Measurements from ENCODE around the gene CDKN1A. TPM values are rescaled to one million over a fixed set of nuclear protein-coding genes. Genes with fewer than 3 reads are reported as not detected.

The CDKN1A gene
- total RNA-seq, 3 donors from 2014 or later (not counting 1 experiment from before 2014, with no cell fraction given): 19.1 to 40.7 (median 25.4) TPM

GRCh38 chr6:36666826-36667591, 11.5 kb upstream of the CDKN1A start:
- Mint-ChIP-seq H3K27me3 (ENCODE audit: low read depth in 2 of 2) (peaks cover 5 to 9% of the 10 kb centered on the region in 2 donors), H3K27ac (no peak overlapping the region), H3K9me3 (no peaks in the 10 kb centered on the region), H3K4me3 (no peak overlapping the region), H3K4me1 (no peaks in the 10 kb centered on the region), H3K36me3 (no peaks in the 10 kb centered on the region)
- TF ChIP-seq, protein P1, sequence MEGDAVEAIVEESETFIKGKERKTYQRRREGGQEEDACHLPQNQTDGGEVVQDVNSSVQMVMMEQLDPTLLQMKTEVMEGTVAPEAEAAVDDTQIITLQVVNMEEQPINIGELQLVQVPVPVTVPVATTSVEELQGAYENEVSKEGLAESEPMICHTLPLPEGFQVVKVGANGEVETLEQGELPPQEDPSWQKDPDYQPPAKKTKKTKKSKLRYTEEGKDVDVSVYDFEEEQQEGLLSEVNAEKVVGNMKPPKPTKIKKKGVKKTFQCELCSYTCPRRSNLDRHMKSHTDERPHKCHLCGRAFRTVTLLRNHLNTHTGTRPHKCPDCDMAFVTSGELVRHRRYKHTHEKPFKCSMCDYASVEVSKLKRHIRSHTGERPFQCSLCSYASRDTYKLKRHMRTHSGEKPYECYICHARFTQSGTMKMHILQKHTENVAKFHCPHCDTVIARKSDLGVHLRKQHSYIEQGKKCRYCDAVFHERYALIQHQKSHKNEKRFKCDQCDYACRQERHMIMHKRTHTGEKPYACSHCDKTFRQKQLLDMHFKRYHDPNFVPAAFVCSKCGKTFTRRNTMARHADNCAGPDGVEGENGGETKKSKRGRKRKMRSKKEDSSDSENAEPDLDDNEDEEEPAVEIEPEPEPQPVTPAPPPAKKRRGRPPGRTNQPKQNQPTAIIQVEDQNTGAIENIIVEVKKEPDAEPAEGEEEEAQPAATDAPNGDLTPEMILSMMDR (IDR thresholded peaks at IDR 0.05): no peak
- no peak overlapping the region for H3K4me3 ChIP-seq (ENCODE audit: low read length)
- intact Hi-C loops (cut with micrococcal nuclease): no loop called here
- H3K27me3 ChIP-seq (ENCODE audit: control insufficient read depth, insufficient read depth, low read length): no peaks in the 10 kb centered on the region
- 79% methylated on average over 6 of the region's 9 CpGs for WGBS (ENCODE audit: insufficient coverage)
- H3K27ac ChIP-seq (ENCODE audit: low read length): no peak overlapping the region
- no peaks in the 10 kb centered on the region for H3K36me3 ChIP-seq (ENCODE audit: control insufficient read depth, insufficient read depth, low read length)
- no peak for DNase-seq
- peak in 1 of 3 donors; percentile 2 for ATAC-seq
- H3K9me3 ChIP-seq (ENCODE audit: control insufficient read depth, insufficient read depth, low read length): no peaks in the 10 kb centered on the region
- H3K4me1 ChIP-seq (ENCODE audit: control insufficient read depth, insufficient read depth, low read length): no peaks in the 10 kb centered on the region

GRCh38 chr6:36668591-36668990, 9.9 kb upstream of the CDKN1A start:
- no peak for ATAC-seq
- DNase-seq: no peak

DNA sequence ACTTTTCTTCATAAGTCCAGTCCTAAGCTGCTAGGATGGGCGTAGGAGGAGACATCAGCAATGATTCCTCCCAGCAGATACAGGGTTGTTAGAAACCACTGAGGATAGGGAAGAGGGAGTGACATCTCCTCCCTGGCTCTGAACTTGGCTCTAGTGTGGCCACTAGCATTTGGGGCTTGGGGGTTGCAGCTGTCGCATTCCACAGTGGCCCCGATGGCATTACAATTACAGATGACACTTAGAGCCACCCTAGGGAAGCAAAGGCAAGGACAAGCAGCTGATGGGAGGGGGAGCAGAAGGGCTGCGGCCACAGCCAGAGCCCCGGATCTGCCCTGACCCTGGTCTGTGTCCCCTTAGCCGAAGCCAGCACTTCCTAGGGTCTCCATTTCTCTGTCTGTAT, 9.5 kb upstream of the CDKN1A start:
- H3K27me3 Mint-ChIP-seq (ENCODE audit: low read depth in 2 of 2): no peaks in the 10 kb centered on the region
- no peak overlapping the region for H3K27ac Mint-ChIP-seq
- DNase-seq (no peak), ATAC-seq (no peak)
- H3K36me3 Mint-ChIP-seq: no peaks in the 10 kb centered on the region
- no peaks in the 10 kb centered on the region for H3K4me1 ChIP-seq (ENCODE audit: control insufficient read depth, insufficient read depth, low read length)
- no peaks in the 10 kb centered on the region for H3K27me3 ChIP-seq (ENCODE audit: control insufficient read depth, insufficient read depth, low read length)
- H3K9me3 ChIP-seq (ENCODE audit: control insufficient read depth, insufficient read depth, low read length): no peaks in the 10 kb centered on the region
- H3K4me3 Mint-ChIP-seq: no peak overlapping the region
- no peak overlapping the region for H3K27ac ChIP-seq (ENCODE audit: low read length)
- no peaks in the 10 kb centered on the region for H3K9me3 Mint-ChIP-seq
- 90% methylated on average over 6 of the region's 6 CpGs for WGBS (ENCODE audit: insufficient coverage)
- no peak overlapping the region for H3K4me3 ChIP-seq (ENCODE audit: low read length)
- no peaks in the 10 kb centered on the region for H3K36me3 ChIP-seq (ENCODE audit: control insufficient read depth, insufficient read depth, low read length)
- TF ChIP-seq, protein P1 (IDR thresholded peaks at IDR 0.05): no peak
- H3K4me1 Mint-ChIP-seq: no peaks in the 10 kb centered on the region
- intact Hi-C loops (cut with micrococcal nuclease): no loop called here

More at GRCh38 chr6:36668591-36668990, 9.9 kb upstream of the CDKN1A start:
- Histone ChIP-seq H3K36me3 (ENCODE audit: control insufficient read depth, insufficient read depth, low read length) (no peaks in the 10 kb centered on the region), H3K27ac (ENCODE audit: low read length) (no peak overlapping the region), H3K27me3 (ENCODE audit: control insufficient read depth, insufficient read depth, low read length) (no peaks in the 10 kb centered on the region), H3K4me3 (ENCODE audit: low read length) (no peak overlapping the region), H3K9me3 (ENCODE audit: control insufficient read depth, insufficient read depth, low read length) (no peaks in the 10 kb centered on the region), H3K4me1 (ENCODE audit: control insufficient read depth, insufficient read depth, low read length) (no peaks in the 10 kb centered on the region)
- no peaks in the 10 kb centered on the region for H3K9me3 Mint-ChIP-seq
- intact Hi-C loops (cut with micrococcal nuclease): no loop called here
- no peaks in the 10 kb centered on the region for H3K4me1 Mint-ChIP-seq
- peaks cover 0 to under 1% of the 10 kb centered on the region in 2 donors for H3K27me3 Mint-ChIP-seq (ENCODE audit: low read depth in 2 of 2)
- 83% methylated on average over 6 of the region's 7 CpGs for WGBS (ENCODE audit: insufficient coverage)
- H3K27ac Mint-ChIP-seq: no peak overlapping the region
- no peaks in the 10 kb centered on the region for H3K36me3 Mint-ChIP-seq
- TF ChIP-seq, protein P1 (IDR thresholded peaks at IDR 0.05): no peak
- no peak overlapping the region for H3K4me3 Mint-ChIP-seq

DNA sequence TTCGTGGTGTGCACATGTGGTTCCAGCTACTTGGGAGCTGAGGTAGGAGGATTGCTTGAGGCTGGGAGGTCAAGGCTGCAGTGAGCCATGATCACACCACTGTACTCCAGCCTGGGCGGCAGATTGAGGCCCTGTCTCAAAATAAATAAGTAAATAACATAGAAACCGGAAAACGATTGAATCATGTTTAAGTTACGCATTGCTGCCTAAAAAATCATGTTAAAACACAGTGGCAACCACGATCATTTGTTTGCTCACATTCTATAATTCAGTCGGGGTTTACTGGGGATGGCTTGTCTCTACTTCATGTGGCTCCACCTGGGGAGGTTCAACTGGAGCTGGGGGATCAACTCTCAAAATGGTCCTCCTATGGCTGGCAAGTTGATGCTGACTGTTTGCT, 8.2 kb upstream of the CDKN1A start:
- H3K4me3 Mint-ChIP-seq: no peak overlapping the region
- H3K4me1 ChIP-seq (ENCODE audit: control insufficient read depth, insufficient read depth, low read length): no peaks in the 10 kb centered on the region
- no peak for DNase-seq
- no peaks in the 10 kb centered on the region for H3K36me3 Mint-ChIP-seq
- intact Hi-C loops (cut with micrococcal nuclease): no loop called here
- no peak overlapping the region for H3K27ac Mint-ChIP-seq
- no peaks in the 10 kb centered on the region for H3K9me3 Mint-ChIP-seq
- H3K27me3 ChIP-seq (ENCODE audit: control insufficient read depth, insufficient read depth, low read length): no peaks in the 10 kb centered on the region
- no peak overlapping the region for H3K4me3 ChIP-seq (ENCODE audit: low read length)
- 94% methylated on average over 7 of the region's 7 CpGs for WGBS (ENCODE audit: insufficient coverage)
- TF ChIP-seq, protein P1 (IDR thresholded peaks at IDR 0.05): no peak
- H3K4me1 Mint-ChIP-seq: no peaks in the 10 kb centered on the region
- no peak for ATAC-seq
- no peak overlapping the region for H3K27ac ChIP-seq (ENCODE audit: low read length)
- H3K27me3 Mint-ChIP-seq (ENCODE audit: low read depth in 2 of 2): no peaks in the 10 kb centered on the region
- no peaks in the 10 kb centered on the region for H3K36me3 ChIP-seq (ENCODE audit: control insufficient read depth, insufficient read depth, low read length)
- H3K9me3 ChIP-seq (ENCODE audit: control insufficient read depth, insufficient read depth, low read length): no peaks in the 10 kb centered on the region

Measured in natural killer cell (primary cell).